ENCODE measurements around the gene TMEM87A. TPM values are rescaled to one million over a fixed set of nuclear protein-coding genes. Genes with fewer than 3 reads are reported as not detected.

Gene TMEM87A
- total and polyA plus RNA-seq, 2 donors from 2014 or later: 18.8 to 57.3 TPM

DNA sequence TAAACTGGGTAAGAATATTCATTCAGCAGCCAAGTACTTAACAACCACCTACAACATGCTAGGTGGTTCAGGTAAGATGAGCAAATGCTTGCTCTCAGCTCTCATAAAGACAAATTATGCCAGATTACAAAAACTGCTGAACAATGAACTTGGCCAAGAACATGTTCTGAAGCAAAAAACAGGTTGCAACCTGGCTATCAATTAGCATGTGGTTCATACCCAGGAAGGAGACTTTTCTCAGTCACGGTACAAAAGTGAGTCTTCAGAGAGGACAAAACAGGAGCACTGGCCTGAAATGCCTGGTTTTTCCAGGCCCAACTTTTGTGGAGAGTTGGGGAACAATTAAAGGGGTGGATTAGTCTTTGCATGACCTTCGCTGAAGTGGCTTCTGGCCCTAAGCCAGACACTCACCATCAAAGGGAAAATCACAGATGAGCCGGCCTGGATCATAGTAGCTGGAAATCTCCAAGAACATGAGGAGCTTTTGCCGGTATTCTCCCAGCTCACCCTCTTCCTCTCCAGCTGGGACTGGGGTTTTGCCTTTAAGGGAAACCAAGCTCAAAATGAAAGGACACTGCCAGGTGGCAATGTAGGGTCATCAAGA is 109.2 kb downstream of the TMEM87A start:
- Histone ChIP-seq H3K27ac (ENCODE audit: low read depth in 2 of 2, low read length in 2 of 2) (no peak overlapping the region), H3K9ac (ENCODE audit: low read length in 3 of 3) (no peak overlapping the region), H3K4me3 (ENCODE audit: low read length in 3 of 3) (no peak overlapping the region), H3K4me1 (ENCODE audit: control insufficient read depth in 2 of 3, insufficient read depth in 2 of 3, low read depth in 1 of 3, low read length in 3 of 3) (no peaks in the 10 kb centered on the region), H3K9me3 (ENCODE audit: control insufficient read depth in 2 of 3, insufficient read depth in 1 of 3, low read length in 3 of 3) (no peaks in the 10 kb centered on the region), H3K36me3 (ENCODE audit: control insufficient read depth in 2 of 3, insufficient read depth in 3 of 3, low read length in 3 of 3) (peaks cover 16 to 88% (median 74%) of the 10 kb centered on the region in 3 donors), H3K27me3 (ENCODE audit: control insufficient read depth, insufficient read depth, low read length) (no peaks in the 10 kb centered on the region)
- no peak for DNase-seq
- TF ChIP-seq, protein P1, sequence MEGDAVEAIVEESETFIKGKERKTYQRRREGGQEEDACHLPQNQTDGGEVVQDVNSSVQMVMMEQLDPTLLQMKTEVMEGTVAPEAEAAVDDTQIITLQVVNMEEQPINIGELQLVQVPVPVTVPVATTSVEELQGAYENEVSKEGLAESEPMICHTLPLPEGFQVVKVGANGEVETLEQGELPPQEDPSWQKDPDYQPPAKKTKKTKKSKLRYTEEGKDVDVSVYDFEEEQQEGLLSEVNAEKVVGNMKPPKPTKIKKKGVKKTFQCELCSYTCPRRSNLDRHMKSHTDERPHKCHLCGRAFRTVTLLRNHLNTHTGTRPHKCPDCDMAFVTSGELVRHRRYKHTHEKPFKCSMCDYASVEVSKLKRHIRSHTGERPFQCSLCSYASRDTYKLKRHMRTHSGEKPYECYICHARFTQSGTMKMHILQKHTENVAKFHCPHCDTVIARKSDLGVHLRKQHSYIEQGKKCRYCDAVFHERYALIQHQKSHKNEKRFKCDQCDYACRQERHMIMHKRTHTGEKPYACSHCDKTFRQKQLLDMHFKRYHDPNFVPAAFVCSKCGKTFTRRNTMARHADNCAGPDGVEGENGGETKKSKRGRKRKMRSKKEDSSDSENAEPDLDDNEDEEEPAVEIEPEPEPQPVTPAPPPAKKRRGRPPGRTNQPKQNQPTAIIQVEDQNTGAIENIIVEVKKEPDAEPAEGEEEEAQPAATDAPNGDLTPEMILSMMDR (IDR thresholded peaks at IDR 0.05; ENCODE audit: borderline replicate concordance, extremely low read depth, insufficient read depth): no peak
- intact Hi-C loops (cut with DNase I): no loop called here
- no peak for FAIRE-seq

GRCh38 chr15:42163291-42163690 is 109.9 kb downstream of the TMEM87A start:
- Histone ChIP-seq H3K4me1 (ENCODE audit: control insufficient read depth in 2 of 3, insufficient read depth in 2 of 3, low read depth in 1 of 3, low read length in 3 of 3) (peaks cover 0 to 2% (median 0%) of the 10 kb centered on the region in 3 donors), H3K36me3 (ENCODE audit: control insufficient read depth in 2 of 3, insufficient read depth in 3 of 3, low read length in 3 of 3) (peaks cover 16 to 83% (median 74%) of the 10 kb centered on the region in 3 donors), H3K9ac (ENCODE audit: low read length in 3 of 3) (no peak overlapping the region), H3K4me3 (ENCODE audit: low read length in 3 of 3) (no peak overlapping the region), H3K9me3 (ENCODE audit: control insufficient read depth in 2 of 3, insufficient read depth in 1 of 3, low read length in 3 of 3) (no peaks in the 10 kb centered on the region), H3K27me3 (ENCODE audit: control insufficient read depth, insufficient read depth, low read length) (no peaks in the 10 kb centered on the region), H3K27ac (ENCODE audit: low read depth in 2 of 2, low read length in 2 of 2) (no peak overlapping the region)
- FAIRE-seq (no peak), DNase-seq (no peak)
- TF ChIP-seq, protein P1 (IDR thresholded peaks at IDR 0.05; ENCODE audit: borderline replicate concordance, extremely low read depth, insufficient read depth): no peak
- intact Hi-C loops (cut with DNase I): no loop called here

Small RNA genes lying within 50 kb of the gene (microRNA-seq; reads per million reads assigned to microRNA genes)
- gene MIR627: 22.7 reads per million, percentile 33 among the genes with 10 or more reads in this experiment

Other genes with a start within 250 kb of the TMEM87A start
- gene PLA2G4D, start 178.9 kb downstream of the TMEM87A start, total RNA-seq: not detected
- not detected for gene PLA2G4D, start 178.9 kb downstream of the TMEM87A start, polyA plus RNA-seq (ENCODE audit: insufficient read depth, low read depth, low replicate concordance)
- 51.2 TPM for gene PLA2G4F, start 116.8 kb downstream of the TMEM87A start, total RNA-seq
- gene PLA2G4F, start 116.8 kb downstream of the TMEM87A start, polyA plus RNA-seq (ENCODE audit: insufficient read depth, low read depth, low replicate concordance): 35.9 TPM
- gene VPS39, start 65.1 kb downstream of the TMEM87A start, total RNA-seq: 70.9 TPM
- gene VPS39, start 65.1 kb downstream of the TMEM87A start, polyA plus RNA-seq (ENCODE audit: insufficient read depth, low read depth, low replicate concordance): 33.1 TPM
- gene GANC, start 232 bp downstream of the TMEM87A start, total RNA-seq: 40.4 TPM
- 11.3 TPM for gene GANC, start 232 bp downstream of the TMEM87A start, polyA plus RNA-seq (ENCODE audit: insufficient read depth, low read depth, low replicate concordance)
- 12.9 TPM for gene CAPN3, start 86.1 kb upstream of the TMEM87A start, total RNA-seq
- 39.7 TPM for gene CAPN3, start 86.1 kb upstream of the TMEM87A start, polyA plus RNA-seq (ENCODE audit: insufficient read depth, low read depth, low replicate concordance)
- 52.0 TPM for gene ZNF106, start 217.7 kb upstream of the TMEM87A start, total RNA-seq
- gene ZNF106, start 217.7 kb upstream of the TMEM87A start, polyA plus RNA-seq (ENCODE audit: insufficient read depth, low read depth, low replicate concordance): 7.2 TPM
- gene SNAP23, start 222.2 kb upstream of the TMEM87A start, total RNA-seq: 55.0 TPM
- gene SNAP23, start 222.2 kb upstream of the TMEM87A start, polyA plus RNA-seq (ENCODE audit: insufficient read depth, low read depth, low replicate concordance): 34.1 TPM

Measured in kidney (tissue), 14 donors.